Stomach (tissue), 9 donors: ENCODE data around the gene STK32C. TPM values are rescaled to one million over a fixed set of nuclear protein-coding genes. Genes with fewer than 3 reads are reported as not detected.

Experiments used
- DNase-seq, 2 donors: peaks; one replicate each; pipeline versions ENCODE4 v3.0.0 to v3.0.0-alpha.2; 2013 to 2019
- H3K27ac ChIP-seq, 5 donors: fragments of 200-600 bp in 4 of 5; sonication (generic) in 4 of 5; one replicate each; pipeline ENCODE4 v1.5.1; 2013 to 2019; ENCODE audit warnings: mild to moderate bottlenecking in 1 of 5, moderate library complexity in 1 of 5
- H3K27me3 ChIP-seq, 3 donors: fragments of 200-600 bp; sonication (generic); one replicate each; pipeline ENCODE4 v1.5.1; 2017 to 2019; ENCODE audit warnings: mixed run types in 1 of 3
- H3K36me3 ChIP-seq, 4 donors: fragments of 200-600 bp; sonication (generic); 1 replicate in 3 of 4; 2 replicates in 1 of 4; pipeline ENCODE4 v1.5.1; 2016 to 2019
- H3K4me1 ChIP-seq, 4 donors: fragments of 200-600 bp; sonication (generic); one replicate each; pipeline ENCODE4 v1.5.1; 2016 to 2019
- H3K4me3 ChIP-seq, 4 donors: fragments of 200-600 bp; sonication (generic) in 3 of 4; one replicate each; pipeline ENCODE4 v1.5.1; 2016 to 2019; ENCODE audit warnings: mild to moderate bottlenecking in 1 of 4
- H3K9me3 ChIP-seq, 4 donors: fragments of 200-600 bp; sonication (generic); one replicate each; pipeline ENCODE4 v1.5.1; 2016 to 2019
- EP300 ChIP-seq: sonication (generic); formaldehyde crosslinking; IDR thresholded peaks from one replicate; pipeline ENCODE4 v1.6.1; 2017; ENCODE audit warnings: antibody characterized with exemption
- POLR2A ChIP-seq, 4 donors: fragments of 450-650 bp; IDR thresholded peaks; one replicate each; pipeline ENCODE4 v1.6.1; 2016; ENCODE audit warnings: antibody characterized with exemption in 4 of 4, control low read depth in 2 of 4, mild to moderate bottlenecking in 1 of 4, moderate library complexity in 1 of 4
- POLR2AphosphoS5 ChIP-seq, 3 donors: sonication (generic); formaldehyde crosslinking; IDR thresholded peaks; one replicate each; pipeline ENCODE4 v1.6.1; 2016; ENCODE audit warnings: antibody characterized with exemption in 3 of 3
- WGBS, 5 donors: extraction: QIAGEN DNeasy Blood & Tissue Kit in 3 of 5; methylation state at CpG; one replicate each; pipeline versions ENCODE4 v1.1.5 to v1.1.7; 2013 to 2018; 5-methylcytosine and 5-hydroxymethylcytosine counted together
- intact Hi-C: fragments of 100-400 bp; cut with DNase I; formaldehyde crosslinking; loops from one replicate; pipeline ENCODE4 v1.15.1; 2023; ENCODE audit warnings: low total_unique reads
- polyA plus RNA-seq, 3 donors: library from polyadenylated mRNA; stranded (reverse); fragments of 200-250 nt; gene quantifications; one replicate each; pipeline ENCODE4 v1.2.3, GENCODE V29; 2013
- total RNA-seq, 5 donors: library from RNA; depleted of rRNA; stranded (reverse); fragments of >200 nt; gene quantifications; one replicate each; pipeline versions ENCODE4 v1.1.0 to v1.2.3, GENCODE V29; 2014 to 2016
- TF ChIP-seq, protein P1 (sequence below), 7 experiments: fragments of 450-650 bp in 4 of 7; fragments of 200-600 bp in 3 of 7; sonication (generic) in 3 of 7; IDR thresholded peaks; one replicate each; pipeline ENCODE4 v1.5.1; 2016 to 2019; ENCODE audit warnings: antibody characterized with exemption in 7 of 7, control low read depth in 2 of 7, mild to moderate bottlenecking in 1 of 7
- donor health status: healthy with polysubstance abuse.
- donor health status: Bipolar disorder and iron deficiency.
- donor health status: healthy.

STK32C gene
- total and polyA plus RNA-seq, 8 donors: 1.6 to 71.0 (median 7.9) TPM; not detected in 1

DNA sequence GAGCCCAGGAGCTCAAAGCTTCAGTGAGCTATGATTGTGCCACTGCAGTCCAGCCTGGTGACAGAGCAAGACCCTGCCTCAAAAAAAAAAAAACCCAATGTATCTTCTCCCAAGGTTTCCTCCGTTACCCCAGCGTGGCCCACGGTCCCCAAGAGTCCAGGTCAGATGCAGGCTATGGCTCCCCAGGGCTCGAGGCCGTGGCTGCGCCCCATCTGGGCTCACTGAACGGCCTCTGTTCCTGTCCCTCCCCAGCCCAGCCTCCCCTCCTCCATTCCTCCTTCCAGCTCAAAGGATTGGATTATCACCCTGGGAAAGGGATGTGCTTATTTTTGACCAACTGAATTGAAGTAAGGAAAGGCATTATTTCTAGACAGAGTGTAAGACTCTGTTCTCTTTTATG, 31.0 kb downstream of the STK32C start:
- no peak overlapping the region for H3K27ac ChIP-seq
- WGBS, 5 donors: 75 to 90% (median 84%) methylated on average over 7 of the region's 7 CpGs
- no peak overlapping the region for H3K4me3 ChIP-seq

DNA sequence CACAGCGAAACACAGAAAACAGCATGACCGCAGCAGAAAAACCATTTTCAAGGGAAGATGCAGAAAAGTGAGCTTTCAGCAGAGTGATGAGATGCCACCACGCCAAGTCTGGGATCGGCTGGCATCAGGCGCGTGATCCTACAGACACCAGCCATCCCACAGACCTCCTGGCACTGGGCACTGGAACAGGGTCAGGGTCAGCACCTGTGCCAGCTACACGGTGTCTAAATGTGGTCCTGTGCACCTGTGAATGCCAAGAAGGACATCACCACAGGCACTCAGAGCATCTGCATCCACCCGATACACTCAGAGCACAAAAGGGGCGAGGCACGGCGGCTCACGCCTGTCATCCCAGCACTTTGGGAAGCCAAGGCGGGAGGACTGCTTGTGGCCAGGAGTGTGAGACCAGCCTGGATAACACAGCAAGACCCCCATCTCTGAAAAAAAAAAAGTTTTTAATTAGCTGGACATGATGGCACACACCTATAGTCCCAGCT, 31.5 kb downstream of the STK32C start:
- Histone ChIP-seq H3K9me3 (no peaks in the 10 kb centered on the region), H3K4me1 (peaks cover 0 to 9% (median 5%) of the 10 kb centered on the region in 4 donors), H3K27me3 (peaks cover 0 to 4% (median 0%) of the 10 kb centered on the region in 3 donors), H3K27ac (no peak overlapping the region), H3K36me3 (no peaks in the 10 kb centered on the region), H3K4me3 (no peak overlapping the region)
- 83 to 96% (median 86%) methylated on average over 11 to 13 of the region's 13 CpGs for WGBS, 5 donors
- TF ChIP-seq EP300: no peak
- no peak for TF ChIP-seq POLR2A (IDR thresholded peaks at IDR 0.05)
- no peak for TF ChIP-seq POLR2AphosphoS5 (IDR thresholded peaks at IDR 0.05)
- TF ChIP-seq, protein P1, sequence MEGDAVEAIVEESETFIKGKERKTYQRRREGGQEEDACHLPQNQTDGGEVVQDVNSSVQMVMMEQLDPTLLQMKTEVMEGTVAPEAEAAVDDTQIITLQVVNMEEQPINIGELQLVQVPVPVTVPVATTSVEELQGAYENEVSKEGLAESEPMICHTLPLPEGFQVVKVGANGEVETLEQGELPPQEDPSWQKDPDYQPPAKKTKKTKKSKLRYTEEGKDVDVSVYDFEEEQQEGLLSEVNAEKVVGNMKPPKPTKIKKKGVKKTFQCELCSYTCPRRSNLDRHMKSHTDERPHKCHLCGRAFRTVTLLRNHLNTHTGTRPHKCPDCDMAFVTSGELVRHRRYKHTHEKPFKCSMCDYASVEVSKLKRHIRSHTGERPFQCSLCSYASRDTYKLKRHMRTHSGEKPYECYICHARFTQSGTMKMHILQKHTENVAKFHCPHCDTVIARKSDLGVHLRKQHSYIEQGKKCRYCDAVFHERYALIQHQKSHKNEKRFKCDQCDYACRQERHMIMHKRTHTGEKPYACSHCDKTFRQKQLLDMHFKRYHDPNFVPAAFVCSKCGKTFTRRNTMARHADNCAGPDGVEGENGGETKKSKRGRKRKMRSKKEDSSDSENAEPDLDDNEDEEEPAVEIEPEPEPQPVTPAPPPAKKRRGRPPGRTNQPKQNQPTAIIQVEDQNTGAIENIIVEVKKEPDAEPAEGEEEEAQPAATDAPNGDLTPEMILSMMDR (IDR thresholded peaks at IDR 0.05): no peak
- DNase-seq: no peak
- intact Hi-C loops: no loop called here

More for the DNA sequence above, 31.0 kb downstream of the STK32C start:
- H3K4me1 ChIP-seq: peaks cover 0 to 9% (median 5%) of the 10 kb centered on the region in 4 donors
- TF ChIP-seq POLR2AphosphoS5 (IDR thresholded peaks at IDR 0.05) (no peak), EP300 (no peak), POLR2A (IDR thresholded peaks at IDR 0.05) (no peak)
- TF ChIP-seq, protein P1 (IDR thresholded peaks at IDR 0.05): no peak
- peaks cover 0 to 8% (median 3%) of the 10 kb centered on the region in 3 donors for H3K27me3 ChIP-seq
- intact Hi-C loops: no loop called here
- no peaks in the 10 kb centered on the region for H3K36me3 ChIP-seq
- DNase-seq: no peak
- H3K9me3 ChIP-seq: no peaks in the 10 kb centered on the region

DNA sequence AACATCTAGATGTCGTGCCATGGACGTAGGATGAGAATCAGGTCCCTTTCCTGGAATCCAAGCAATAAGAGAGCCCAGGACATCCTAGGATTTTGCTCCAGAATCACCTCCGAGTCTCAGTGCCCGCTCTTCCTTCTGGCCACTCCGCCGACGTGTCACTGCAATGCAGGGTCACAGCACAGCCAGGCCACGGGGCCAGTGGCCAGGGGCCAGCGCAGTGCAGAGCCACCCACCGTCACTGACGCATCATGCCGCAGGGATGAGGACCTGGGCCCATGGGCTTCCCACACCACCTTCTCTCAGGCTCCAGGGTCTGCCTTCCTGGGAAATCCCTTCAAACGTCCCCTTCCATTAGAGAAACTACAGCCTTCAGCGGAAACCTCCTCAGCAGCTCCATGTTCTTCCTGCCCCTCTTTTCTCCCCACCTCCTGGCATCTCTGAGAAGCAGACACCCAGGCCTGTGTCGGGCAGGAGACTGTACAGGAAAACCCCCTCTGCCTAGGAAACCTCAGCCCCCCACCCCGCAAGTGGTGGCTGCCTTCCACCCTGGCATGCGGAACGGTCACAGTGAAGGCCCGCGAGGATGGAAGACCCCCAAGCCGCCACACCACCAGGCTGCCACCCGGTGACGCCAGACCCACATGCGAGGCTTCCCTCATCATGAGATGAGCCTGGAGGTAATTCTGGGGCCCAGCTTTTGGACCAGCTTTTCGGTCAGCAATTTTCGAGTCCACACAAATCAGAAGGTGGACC, 32.1 kb downstream of the STK32C start:
- H3K27me3 ChIP-seq: peaks cover 0 to 4% (median 0%) of the 10 kb centered on the region in 3 donors
- H3K9me3 ChIP-seq: no peaks in the 10 kb centered on the region
- intact Hi-C loops: no loop called here
- TF ChIP-seq POLR2A (IDR thresholded peaks at IDR 0.05) (no peak), POLR2AphosphoS5 (IDR thresholded peaks at IDR 0.05) (no peak), EP300 (no peak)
- TF ChIP-seq, protein P1 (IDR thresholded peaks at IDR 0.05): no peak
- no peak overlapping the region for H3K27ac ChIP-seq
- H3K4me1 ChIP-seq: peaks cover 0 to 9% (median 5%) of the 10 kb centered on the region in 4 donors
- WGBS, 5 donors: 87 to 95% (median 92%) methylated on average over 19 to 26 of the region's 26 CpGs
- no peak for DNase-seq
- no peaks in the 10 kb centered on the region for H3K36me3 ChIP-seq
- no peak overlapping the region for H3K4me3 ChIP-seq

DNA sequence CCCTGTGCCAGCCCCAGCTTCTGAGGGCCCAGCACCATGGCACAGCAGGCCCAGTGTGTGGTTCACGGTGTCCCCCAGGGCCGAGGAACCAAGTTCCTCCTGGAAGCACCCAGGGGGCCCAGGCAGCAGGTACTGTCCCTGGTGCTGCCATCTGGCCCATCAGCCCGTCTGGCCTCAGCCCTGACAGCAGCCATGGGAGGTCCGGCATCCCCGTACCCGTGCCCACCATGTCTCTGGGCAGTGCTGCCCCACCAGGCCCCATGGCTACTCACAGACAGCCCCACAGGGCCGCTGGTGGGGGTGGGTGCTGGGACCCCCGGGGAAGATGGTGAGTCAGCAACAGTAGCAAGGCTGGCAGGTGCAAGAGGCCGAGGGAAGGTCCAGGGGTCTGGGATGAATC, 32.8 kb downstream of the STK32C start:
- TF ChIP-seq, protein P1 (IDR thresholded peaks at IDR 0.05): no peak
- no peak for TF ChIP-seq POLR2A (IDR thresholded peaks at IDR 0.05)
- no peak for TF ChIP-seq POLR2AphosphoS5 (IDR thresholded peaks at IDR 0.05)
- TF ChIP-seq EP300: no peak
- WGBS, 5 donors: 82 to 88% (median 87%) methylated on average over 5 to 9 of the region's 9 CpGs
- intact Hi-C loops: no loop called here
- Histone ChIP-seq H3K4me1 (peaks cover 0 to 9% (median 5%) of the 10 kb centered on the region in 4 donors), H3K27ac (no peak overlapping the region), H3K36me3 (no peaks in the 10 kb centered on the region), H3K9me3 (no peaks in the 10 kb centered on the region), H3K27me3 (peaks cover 0 to 4% (median 0%) of the 10 kb centered on the region in 3 donors), H3K4me3 (no peak overlapping the region)
- no peak for DNase-seq
